SU-DHL-6 (cell line): ENCODE measurements around the gene FES.

Experiments
- CTCF ChIP-seq: fragments of 200-600 bp; sonication (generic); IDR thresholded peaks from one replicate; pipeline ENCODE4 v1.5.1; 2017; ENCODE audit warnings: antibody characterized with exemption, mild to moderate bottlenecking, low read length, moderate library complexity; ENCODE audit not compliant: insufficient read depth, poor library complexity, severe bottlenecking
- EZH2phosphoT487 ChIP-seq: fragments of 200-600 bp; sonication (generic), shearing (Covaris generic); conservative IDR thresholded peaks from 2 replicates; pipeline ENCODE4 v1.6.1; 2018; ENCODE audit warnings: mild to moderate bottlenecking, antibody characterized with exemption, low read length, moderate library complexity, mixed read lengths

DNA sequence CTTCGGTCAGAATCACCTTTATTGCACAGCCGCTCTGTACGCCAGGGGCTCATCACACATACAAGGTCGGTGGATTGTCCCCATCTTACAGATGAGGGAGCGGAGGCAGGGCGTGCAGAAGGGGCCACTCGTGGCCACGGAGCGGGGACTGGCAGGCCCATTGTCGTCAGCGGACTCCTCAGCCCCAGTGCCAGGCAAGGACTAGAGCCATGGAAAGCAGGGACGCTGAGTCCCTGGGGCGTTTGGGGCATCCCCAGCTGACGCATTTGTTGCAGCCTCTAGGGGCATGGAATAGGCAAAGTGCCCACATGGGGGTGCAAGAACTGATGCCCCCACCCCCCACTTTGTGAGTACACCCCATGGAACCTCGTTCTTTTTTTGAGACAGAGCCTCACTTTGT is 45.8 kb upstream of the FES start:
- TF ChIP-seq CTCF, result no peak
- no peak for TF ChIP-seq EZH2phosphoT487
